H54 (cell line): ENCODE measurements around the gene POLR2H.

ENCODE experiments used
- DNase-seq: peaks from one replicate; pipeline ENCODE4 v3.0.0; 2011; ENCODE audit warnings: low spot score, mixed read lengths; ENCODE audit not compliant: insufficient read length
- FAIRE-seq: peaks from 3 replicates; lab custom pipeline; 2011; peaks lifted over from hg19 to GRCh38; lab: Jason Lieb, UNC
- POLR2A ChIP-seq: IDR thresholded peaks from 2 replicates; pipeline ENCODE4 v1.6.1; 2011; ENCODE audit warnings: low read depth, mild to moderate bottlenecking, low read length

Gene POLR2H

GRCh38 chr3:184353546-184353941 is 8.0 kb upstream of the POLR2H start:
- no peak for DNase-seq
- TF ChIP-seq POLR2A: no peak
- no peak for FAIRE-seq

- no peak for TF ChIP-seq POLR2A
- no peak for DNase-seq
- no peak for FAIRE-seq
Observed at GRCh38 chr3:184354121-184354728, 7.3 kb upstream of the POLR2H start.

GRCh38 chr3:184354754-184355153 is 6.8 kb upstream of the POLR2H start:
- no peak for TF ChIP-seq POLR2A
- FAIRE-seq (no peak), DNase-seq (no peak)

- no peak for TF ChIP-seq POLR2A
- no peak for DNase-seq
Observed at GRCh38 chr3:184355261-184356040, 6.1 kb upstream of the POLR2H start.

GRCh38 chr3:184357248-184358123 is 4.0 kb upstream of the POLR2H start:
- no peak for TF ChIP-seq POLR2A
- FAIRE-seq: no peak

More at GRCh38 chr3:184355261-184356040, 6.1 kb upstream of the POLR2H start:
- FAIRE-seq: no peak

GRCh38 chr3:184358124-184358767 is 3.3 kb upstream of the POLR2H start:
- FAIRE-seq (no peak), DNase-seq (no peak)
- no peak for TF ChIP-seq POLR2A

More at GRCh38 chr3:184357248-184358123, 4.0 kb upstream of the POLR2H start:
- DNase-seq: no peak

GRCh38 chr3:184358921-184359350 is 2.6 kb upstream of the POLR2H start:
- DNase-seq: no peak
- no peak for FAIRE-seq
- no peak for TF ChIP-seq POLR2A

- no peak for FAIRE-seq
- no peak for DNase-seq
- TF ChIP-seq POLR2A: no peak
Observed at GRCh38 chr3:184359610-184360009, 1.9 kb upstream of the POLR2H start.

GRCh38 chr3:184360070-184360928 is 1.2 kb upstream of the POLR2H start:
- FAIRE-seq: no peak

GRCh38 chr3:184360929-184361531 is 480 bp upstream of the POLR2H start:
- FAIRE-seq (no peak), DNase-seq (no peak)
- TF ChIP-seq POLR2A: no peak

More at GRCh38 chr3:184360070-184360928, 1.2 kb upstream of the POLR2H start:
- no peak for DNase-seq
- no peak for TF ChIP-seq POLR2A

GRCh38 chr3:184361932-184362667 is 590 bp downstream of the POLR2H start:
- DNase-seq: peak; percentile 67
- TF ChIP-seq POLR2A: peak; percentile 26; the same call in 1 of the 2 replicates
- no peak for FAIRE-seq
